HCT116 (cell line): ENCODE measurements around the gene RSPH9. TPM values are rescaled to one million over a fixed set of nuclear protein-coding genes. Genes with fewer than 3 reads are reported as not detected.

Source experiments
- ATAC-seq: fragments of 200-7000 bp; cut with Tn5 transposase; 2 replicates; pipeline ENCODE4 v1.9.1; 2020; ENCODE audit warnings: mild to moderate bottlenecking, moderate library complexity
- BruUV-seq: library from RNA; stranded (reverse); fragments of 400-500 nt; replicated peaks from 2 replicates; lab custom pipeline; 2021; lab: Mats Ljungman, UMichigan
- CTCF ChIA-PET: fragments of 300-600 bp; sonication (Branson Sonifier 250); formaldehyde crosslinking; loops from one replicate; lab custom pipeline; 2021; ENCODE audit warnings: antibody characterized with exemption; lab: Charles Lee
- POLR2A ChIA-PET: fragments of 300-600, 350-600 bp; sonication (Branson Sonifier 250); formaldehyde crosslinking; loops from one replicate; lab custom pipeline; 2021; ENCODE audit warnings: antibody characterized with exemption; lab: Charles Lee
- RAD21 ChIA-PET, 2 experiments: fragments of 300-600 bp; sonication (Branson Sonifier 250); formaldehyde crosslinking; loops; one replicate each; lab custom pipeline; 2023; ENCODE audit warnings: low total read pairs in 2 of 2; ENCODE audit not compliant: uncharacterized antibody in 2 of 2, unreplicated experiment in 2 of 2, low non-redundant PET in 1 of 2; lab: Charles Lee
- DNase-seq: peaks from one replicate; pipeline ENCODE4 v3.0.0-alpha.2; 2010; ENCODE audit warnings: low read depth, low spot score
- H2AFZ ChIP-seq: fragments of 200-600 bp; shearing (Covaris generic), sonication (generic); 2 replicates; pipeline ENCODE4 v1.6.1; 2017; ENCODE audit warnings: low read depth, mixed run types, mixed read lengths, antibody characterized with exemption, low read length; ENCODE audit not compliant: poor library complexity, severe bottlenecking
- H3K27ac ChIP-seq: 2 replicates; pipeline ENCODE4 v1.5.1; 2012; ENCODE audit warnings: low read depth, low read length
- H3K27me3 ChIP-seq: fragments of 200-600 bp; sonication (generic); 2 replicates; pipeline ENCODE4 v1.6.1; 2016; ENCODE audit warnings: mixed run types, low read length, mixed read lengths; ENCODE audit not compliant: insufficient read depth
- H3K36me3 ChIP-seq, 2 experiments: fragments of 200-500 bp in 1 of 2; fragments of 200-600 bp in 1 of 2; sonication (Bioruptor generic) in 1 of 2; sonication (generic) in 1 of 2; 2 replicates each; pipeline versions ENCODE4 v1.5.1 to v1.6.1; 2014 to 2016; ENCODE audit warnings: low read length in 2 of 2, inconsistent platforms in 1 of 2, mixed read lengths in 1 of 2, mixed run types in 1 of 2; ENCODE audit not compliant: insufficient read depth in 2 of 2, control insufficient read depth in 1 of 2
- H3K4me1 ChIP-seq, 2 experiments: fragments of 200-600 bp in 1 of 2; sonication (generic) in 1 of 2; 2 replicates each; pipeline versions ENCODE4 v1.5.1 to v1.6.1; 2012 to 2017; ENCODE audit warnings: low read length in 2 of 2, inconsistent platforms in 1 of 2, mild to moderate bottlenecking in 1 of 2, mixed read lengths in 1 of 2, mixed run types in 1 of 2, moderate library complexity in 1 of 2; ENCODE audit not compliant: insufficient read depth in 2 of 2, control insufficient read depth in 1 of 2
- H3K4me2 ChIP-seq: fragments of 200-600 bp; sonication (generic); 2 replicates; pipeline ENCODE4 v1.6.1; 2017; ENCODE audit warnings: mixed run types, low read length, mixed read lengths
- H3K4me3 ChIP-seq, 2 experiments: fragments of 200-600 bp in 1 of 2; sonication (generic) in 1 of 2; replicated peaks in 1 of 2; 2 replicates each; pipeline ENCODE4 v1.5.1; 2011 to 2016; ENCODE audit warnings: low read length in 2 of 2, control low read depth in 1 of 2, low read depth in 1 of 2, mild to moderate bottlenecking in 1 of 2, mixed read lengths in 1 of 2, mixed run types in 1 of 2
- H3K79me2 ChIP-seq: fragments of 200-600 bp; sonication (generic); 2 replicates; pipeline ENCODE4 v1.6.1; 2017; ENCODE audit warnings: mild to moderate bottlenecking, mixed run types, low read length, moderate library complexity, mixed read lengths; ENCODE audit not compliant: insufficient read depth
- H3K9ac ChIP-seq: fragments of 200-600 bp; sonication (generic); 2 replicates; pipeline ENCODE4 v1.6.1; 2016; ENCODE audit warnings: low read length, mixed read lengths
- H3K9me2 ChIP-seq: fragments of 200-600 bp; sonication (generic), shearing (Covaris generic); 2 replicates; pipeline ENCODE4 v1.6.1; 2017; ENCODE audit warnings: mixed run types, mild to moderate bottlenecking, moderate library complexity; ENCODE audit not compliant: insufficient read depth
- H3K9me3 ChIP-seq, 2 experiments: fragments of 200-500 bp in 1 of 2; fragments of 200-600 bp in 1 of 2; sonication (Bioruptor generic) in 1 of 2; sonication (generic) in 1 of 2; 2 replicates each; pipeline ENCODE4 v1.6.1; 2014 to 2017; ENCODE audit warnings: low read length in 2 of 2, mixed read lengths in 2 of 2, inconsistent platforms in 1 of 2, low read depth in 1 of 2, mild to moderate bottlenecking in 1 of 2, mixed run types in 1 of 2, moderate library complexity in 1 of 2; ENCODE audit not compliant: control insufficient read depth in 1 of 2, insufficient read depth in 1 of 2
- H4K20me1 ChIP-seq: fragments of 200-600 bp; sonication (generic), shearing (Covaris generic); 2 replicates; pipeline ENCODE4 v1.6.1; 2017; ENCODE audit warnings: mixed run types, mild to moderate bottlenecking, moderate library complexity; ENCODE audit not compliant: insufficient read depth
- CEBPB ChIP-seq: IDR thresholded peaks from 2 replicates; pipeline ENCODE4 v1.6.1; 2012; ENCODE audit warnings: low read depth
- EZH2phosphoT487 ChIP-seq: fragments of 200-600 bp; IDR thresholded peaks from 2 replicates; pipeline ENCODE4 v1.6.1; 2018; ENCODE audit warnings: antibody characterized with exemption, borderline replicate concordance
- POLR2A ChIP-seq: IDR thresholded peaks from 2 replicates; pipeline ENCODE4 v1.7.0; 2011; ENCODE audit warnings: borderline replicate concordance; ENCODE audit not compliant: insufficient read depth, insufficient read length; ENCODE audit errors: extremely low read depth
- POLR2AphosphoS5 ChIP-seq: IDR thresholded peaks from 2 replicates; pipeline ENCODE4 v1.6.1; 2011; ENCODE audit warnings: mild to moderate bottlenecking, low read depth, low read length, moderate library complexity
- RAD21 ChIP-seq: IDR thresholded peaks from 2 replicates; pipeline ENCODE4 v1.6.1; 2012; ENCODE audit warnings: low read depth, mild to moderate bottlenecking
- SP1 ChIP-seq: IDR thresholded peaks from 2 replicates; pipeline ENCODE4 v1.6.1; 2012; ENCODE audit warnings: low read depth
- SRF ChIP-seq: IDR thresholded peaks from 2 replicates; pipeline ENCODE4 v1.6.1; 2012; ENCODE audit warnings: low read depth
- TCF7L2 ChIP-seq: IDR thresholded peaks from 2 replicates; pipeline ENCODE4 v1.7.0; 2011; ENCODE audit warnings: borderline replicate concordance, inconsistent platforms; ENCODE audit not compliant: insufficient read depth, insufficient read length; ENCODE audit errors: extremely low read depth
- ZFX ChIP-seq: fragments of 450-650 bp; IDR thresholded peaks from 2 replicates; pipeline ENCODE4 v1.6.1; 2017
- ZNF274 ChIP-seq: fragments of 200-500 bp; sonication (Bioruptor generic); IDR thresholded peaks from 2 replicates; pipeline ENCODE4 v1.6.1; 2014; ENCODE audit warnings: mild to moderate bottlenecking, low read depth, low read length, inconsistent platforms
- intact Hi-C: fragments of 100-400 bp; cut with micrococcal nuclease; formaldehyde crosslinking; loops from 2 replicates; pipeline ENCODE4 v1.10.0; 2022
- total RNA-seq: library from RNA; stranded (reverse); gene quantifications from one replicate; pipeline ENCODE4 v1.2.1, GENCODE V29; 2021; ENCODE audit not compliant: unreplicated experiment
- TF ChIP-seq, protein P1 (sequence below): IDR thresholded peaks from 2 replicates; pipeline ENCODE4 v1.6.1; 2011; ENCODE audit warnings: mild to moderate bottlenecking, low read length, moderate library complexity; ENCODE audit not compliant: insufficient replicate concordance; ENCODE audit errors: extremely low read depth
- TF ChIP-seq, protein P2 (sequence below): IDR thresholded peaks from 2 replicates; pipeline ENCODE4 v1.6.1; 2012

RSPH9 gene
- total RNA-seq, 1 experiment from 2014 or later, result not detected

DNA sequence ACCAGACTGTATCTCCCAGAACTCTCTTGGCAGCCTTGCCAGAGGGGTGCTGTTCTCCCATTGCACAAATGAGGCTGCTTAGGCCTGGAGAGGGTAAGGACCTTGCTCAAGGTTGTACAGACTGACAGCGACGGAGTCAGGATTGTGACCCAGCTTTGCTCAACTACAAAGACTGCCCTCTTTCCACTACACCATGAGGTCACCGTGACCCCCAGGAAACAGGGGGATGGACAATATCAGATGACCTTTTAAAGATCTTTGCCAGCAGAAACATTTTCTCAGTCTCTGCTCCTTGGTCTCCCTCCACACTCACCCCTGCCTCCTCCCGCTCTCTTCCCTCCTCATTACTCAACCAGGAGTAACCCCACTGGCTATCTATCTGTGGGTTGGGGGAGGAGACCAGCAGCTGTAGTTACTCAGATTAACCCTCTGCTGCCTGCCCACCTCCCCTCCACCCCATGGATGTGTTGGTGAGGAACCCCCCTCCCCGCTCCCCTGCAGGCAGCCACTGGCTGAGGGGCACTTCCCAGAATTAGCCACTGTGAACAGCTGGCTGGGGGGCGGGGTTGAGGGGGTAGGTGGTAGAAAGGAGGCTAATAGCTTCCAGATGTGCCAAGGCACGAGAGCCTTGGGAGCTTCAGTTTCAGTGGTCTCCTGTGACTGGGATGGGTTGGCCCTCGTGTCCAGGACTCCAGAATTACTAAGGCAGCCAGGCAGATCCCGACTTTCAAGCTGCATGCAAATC is 69.6 kb downstream of the RSPH9 start:
- TF ChIP-seq SRF (no peak), POLR2A (no peak)
- H3K4me3 ChIP-seq, result no peak overlapping the region
- no peaks in the 10 kb centered on the region for H3K9me2 ChIP-seq
- no peaks in the 10 kb centered on the region for H3K36me3 ChIP-seq
- H2AFZ ChIP-seq, result no peak overlapping the region
- H4K20me1 ChIP-seq, result no peaks in the 10 kb centered on the region
- ChIA-PET RAD21 (no interaction called here), CTCF (no interaction called here), POLR2A (interaction anchor here (0.9 to 1.1 kb wide), 2 partner anchors 12 to 56 kb away, joined by 3 read pairs; partner anchors contain the start of gene VEGFA)
- BruUV-seq, result no TSS peak
- 0 out of 2 replicates have a peak, but pooled peaks cover 4% of the 10 kb centered on the region for H3K27me3 ChIP-seq
- no peaks in the 10 kb centered on the region for H3K4me1 ChIP-seq
- no peak overlapping the region for H3K9ac ChIP-seq
- H3K27ac ChIP-seq, result no peak overlapping the region
- H3K9me3 ChIP-seq, result no peaks in the 10 kb centered on the region
- H3K79me2 ChIP-seq, result no peaks in the 10 kb centered on the region
- ATAC-seq (no peak), DNase-seq (no peak)
- H3K4me2 ChIP-seq, result no peak overlapping the region
- intact Hi-C loops, result no loop called here

DNA sequence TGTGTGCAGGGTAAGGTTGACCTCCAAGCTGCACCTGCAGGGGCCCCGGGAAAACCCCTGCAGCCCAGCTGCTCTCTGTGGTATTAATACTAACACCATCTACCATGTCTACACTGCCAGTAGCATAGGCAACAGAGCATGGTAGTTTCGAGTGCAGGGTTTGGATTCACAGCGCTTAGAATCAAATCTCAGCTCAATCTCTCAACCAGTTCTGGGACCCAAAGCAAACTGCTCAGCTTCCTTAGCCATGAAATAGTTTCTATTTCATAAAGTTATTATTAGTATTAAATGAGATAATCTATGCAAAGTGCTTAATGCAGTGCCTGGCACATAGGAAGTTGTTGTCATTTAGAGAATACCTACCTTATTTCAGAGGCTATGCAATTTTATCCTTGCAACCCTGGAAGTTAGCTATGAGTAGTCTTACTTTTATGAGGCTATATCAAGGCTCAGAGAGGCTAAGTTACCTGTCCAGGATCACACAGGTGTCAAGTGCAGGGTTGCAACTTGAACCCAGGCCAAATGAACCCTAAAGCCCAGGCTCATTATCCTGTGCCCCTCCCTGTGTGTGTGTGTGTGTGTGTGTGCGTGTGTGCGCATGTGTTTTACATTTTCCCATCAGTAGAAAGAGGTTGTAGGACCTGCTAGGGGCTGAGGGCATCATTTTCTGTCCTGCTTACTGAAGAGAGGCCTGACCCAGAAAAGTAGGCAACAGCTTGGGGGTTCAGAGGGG is 70.4 kb downstream of the RSPH9 start:
- Histone ChIP-seq H3K9ac (no peak overlapping the region), H3K9me2 (no peaks in the 10 kb centered on the region), H2AFZ (no peak overlapping the region), H3K27me3 (0 out of 2 replicates have a peak, but pooled peaks cover 4% of the 10 kb centered on the region), H3K4me2 (no peak overlapping the region), H3K4me1 (no peaks in the 10 kb centered on the region), H3K9me3 (no peaks in the 10 kb centered on the region), H3K27ac (no peak overlapping the region), H3K4me3 (no peak overlapping the region), H3K36me3 (no peaks in the 10 kb centered on the region), H3K79me2 (no peaks in the 10 kb centered on the region), H4K20me1 (no peaks in the 10 kb centered on the region)
- ChIA-PET CTCF (no interaction called here), RAD21 (interaction anchor here in 1 of 2 experiments (1.0 kb wide), 1 partner anchor 9 kb away, joined by 3 read pairs; no protein-coding TSS in a partner anchor), POLR2A (interaction anchor here (0.9 to 1.1 kb wide), 2 partner anchors 12 to 55 kb away, joined by 3 read pairs; partner anchors contain the start of gene VEGFA)
- BruUV-seq, result no TSS peak
- DNase-seq (no peak), ATAC-seq (no peak)
- TF ChIP-seq SP1, result no peak
- TF ChIP-seq, protein P1, sequence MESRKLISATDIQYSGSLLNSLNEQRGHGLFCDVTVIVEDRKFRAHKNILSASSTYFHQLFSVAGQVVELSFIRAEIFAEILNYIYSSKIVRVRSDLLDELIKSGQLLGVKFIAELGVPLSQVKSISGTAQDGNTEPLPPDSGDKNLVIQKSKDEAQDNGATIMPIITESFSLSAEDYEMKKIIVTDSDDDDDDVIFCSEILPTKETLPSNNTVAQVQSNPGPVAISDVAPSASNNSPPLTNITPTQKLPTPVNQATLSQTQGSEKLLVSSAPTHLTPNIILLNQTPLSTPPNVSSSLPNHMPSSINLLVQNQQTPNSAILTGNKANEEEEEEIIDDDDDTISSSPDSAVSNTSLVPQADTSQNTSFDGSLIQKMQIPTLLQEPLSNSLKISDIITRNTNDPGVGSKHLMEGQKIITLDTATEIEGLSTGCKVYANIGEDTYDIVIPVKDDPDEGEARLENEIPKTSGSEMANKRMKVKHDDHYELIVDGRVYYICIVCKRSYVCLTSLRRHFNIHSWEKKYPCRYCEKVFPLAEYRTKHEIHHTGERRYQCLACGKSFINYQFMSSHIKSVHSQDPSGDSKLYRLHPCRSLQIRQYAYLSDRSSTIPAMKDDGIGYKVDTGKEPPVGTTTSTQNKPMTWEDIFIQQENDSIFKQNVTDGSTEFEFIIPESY, result no peak
- no peak for TF ChIP-seq ZNF274
- TF ChIP-seq, protein P2, sequence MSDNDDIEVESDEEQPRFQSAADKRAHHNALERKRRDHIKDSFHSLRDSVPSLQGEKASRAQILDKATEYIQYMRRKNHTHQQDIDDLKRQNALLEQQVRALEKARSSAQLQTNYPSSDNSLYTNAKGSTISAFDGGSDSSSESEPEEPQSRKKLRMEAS, result no peak
- no peak for TF ChIP-seq POLR2AphosphoS5
- no peak for TF ChIP-seq ZFX
- TF ChIP-seq RAD21, result no peak
- TF ChIP-seq EZH2phosphoT487, result no peak
- no peak for TF ChIP-seq TCF7L2
- TF ChIP-seq SRF, result no peak
- no peak for TF ChIP-seq CEBPB
- intact Hi-C loops, result no loop called here
